Esophagus squamous epithelium (tissue), 4 donors: ENCODE measurements around the gene POLR3GL.

Experiments used
- CTCF ChIP-seq, 6 experiments: fragments of 450-650 bp in 4 of 6; fragments of 200-600 bp in 2 of 6; sonication (generic) in 2 of 6; IDR thresholded peaks; one replicate each; pipeline ENCODE4 v1.5.1; 2016 to 2019; ENCODE audit warnings: antibody characterized with exemption in 6 of 6, mild to moderate bottlenecking in 4 of 6, moderate library complexity in 4 of 6
- POLR2A ChIP-seq, 4 donors: fragments of 450-650 bp; IDR thresholded peaks; one replicate each; pipeline ENCODE4 v1.6.1; 2017; ENCODE audit warnings: antibody characterized with exemption in 4 of 4, mild to moderate bottlenecking in 4 of 4, moderate library complexity in 3 of 4

GRCh38 chr1:146020058-146021049 lies 55.9 kb downstream of the POLR3GL start:
- no peak for TF ChIP-seq CTCF (IDR thresholded peaks at IDR 0.05)
- no peak for TF ChIP-seq POLR2A (IDR thresholded peaks at IDR 0.05)
